NCI-H1105 (cell line): ENCODE measurements around the gene UNC13D.

Source experiments
- DNase-seq: peaks from one replicate; lab custom pipeline; 2025; lab: John Stamatoyannopoulos, UW

The UNC13D gene

GRCh38 chr17:75850928-75851692 is 6.9 kb upstream of the UNC13D start:
- DNase-seq: no peak

- DNase-seq: no peak
Measured at GRCh38 chr17:75849724-75850123, 5.5 kb upstream of the UNC13D start.

DNA sequence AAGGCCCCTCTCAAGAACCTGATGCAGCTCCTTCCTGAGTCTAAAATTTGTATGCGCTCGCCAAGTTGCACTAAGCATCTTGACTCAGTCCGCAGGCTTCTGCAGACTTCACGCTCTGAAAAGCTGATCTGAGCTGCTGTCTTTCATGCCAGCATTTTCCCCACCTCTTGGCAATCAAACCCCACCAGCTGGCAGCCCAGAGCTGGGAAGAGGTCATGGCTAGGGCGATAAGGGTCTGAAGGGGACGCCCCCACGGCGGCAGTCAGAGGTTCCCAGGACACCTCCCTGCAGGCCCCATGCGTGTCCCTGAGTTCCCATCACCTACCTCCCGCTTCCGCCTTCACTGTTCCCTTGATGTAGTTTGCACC is 5.1 kb upstream of the UNC13D start:
- no peak for DNase-seq

GRCh38 chr17:75848523-75849278 is 4.5 kb upstream of the UNC13D start:
- peak; percentile 55 for DNase-seq

- DNase-seq: no peak
Measured at GRCh38 chr17:75847614-75848522, 3.7 kb upstream of the UNC13D start.

DNA sequence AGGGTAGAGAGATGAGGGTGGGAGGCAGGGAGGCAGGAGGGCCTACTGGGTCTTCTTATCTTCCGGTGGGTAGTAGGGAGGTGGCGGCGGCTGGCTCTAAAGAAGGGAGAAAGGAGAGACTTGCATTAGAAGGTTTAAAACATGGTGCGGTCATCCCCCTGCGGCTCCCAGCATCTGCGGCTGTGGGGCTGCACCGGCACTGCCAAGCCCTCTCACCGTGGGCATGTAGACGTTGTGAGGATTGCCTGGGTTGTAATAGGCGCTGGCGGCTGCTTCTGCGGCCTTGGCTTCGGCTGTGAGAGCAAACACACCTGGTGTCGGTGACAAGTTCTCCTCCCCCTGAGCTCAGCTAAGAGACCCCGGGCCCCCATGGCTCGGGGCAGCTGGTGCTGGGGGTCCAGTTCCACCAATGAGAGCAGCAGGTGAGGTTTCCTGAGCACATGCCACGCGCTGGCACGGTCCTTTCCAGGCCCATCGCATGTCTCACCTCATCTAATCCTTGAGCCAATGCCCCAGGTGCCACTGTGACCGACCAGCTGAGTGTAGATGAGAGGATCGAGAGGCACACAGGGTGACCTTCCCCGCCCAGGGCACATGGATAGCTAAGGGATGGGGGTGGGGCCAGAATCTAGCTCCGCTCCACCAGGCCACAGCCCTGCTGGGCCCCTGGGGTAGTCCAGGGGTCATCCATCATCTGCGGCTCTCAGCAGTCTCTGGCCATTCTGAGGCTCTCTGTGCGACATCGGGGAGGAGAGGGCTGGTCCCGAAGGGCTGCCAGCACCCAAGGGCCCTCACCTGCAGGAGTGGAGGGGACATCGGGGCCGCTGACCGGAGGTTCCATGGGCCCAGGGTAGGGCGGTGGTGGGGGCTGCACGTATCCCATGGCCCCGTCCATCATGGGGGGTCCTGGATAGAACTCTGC is 2.7 kb upstream of the UNC13D start:
- no peak for DNase-seq

GRCh38 chr17:75845933-75846691 is 1.9 kb upstream of the UNC13D start:
- no peak for DNase-seq

- DNase-seq: peak; percentile 1
Measured at GRCh38 chr17:75845058-75845711, 981 bp upstream of the UNC13D start.

DNA sequence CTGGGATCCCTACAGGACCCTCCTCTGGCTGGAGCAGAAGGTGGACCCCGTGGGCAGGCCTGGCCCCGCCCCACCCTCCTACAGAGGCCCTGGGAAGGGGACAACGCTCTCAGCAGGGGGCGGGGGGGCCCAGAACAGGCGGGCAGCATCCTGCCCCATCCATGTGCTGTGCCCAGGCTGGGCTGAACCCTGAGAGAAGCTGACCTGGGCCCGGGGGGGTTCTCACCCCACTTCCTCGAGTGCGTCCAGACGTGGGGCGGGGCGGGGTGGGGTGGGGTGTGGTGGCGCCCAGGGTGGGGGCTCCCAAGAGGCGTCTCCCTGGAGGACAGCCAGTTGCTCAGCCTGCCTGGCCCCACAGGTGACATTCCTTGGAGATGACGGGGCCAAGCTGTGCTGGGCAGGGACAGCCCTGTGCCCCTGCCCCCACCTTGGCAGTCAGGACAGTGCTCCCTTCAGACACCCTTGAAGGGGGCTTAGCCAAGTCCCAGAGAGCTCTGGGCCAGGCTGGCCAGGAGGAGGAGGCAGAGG is 390 bp upstream of the UNC13D start:
- DNase-seq: no peak

DNA sequence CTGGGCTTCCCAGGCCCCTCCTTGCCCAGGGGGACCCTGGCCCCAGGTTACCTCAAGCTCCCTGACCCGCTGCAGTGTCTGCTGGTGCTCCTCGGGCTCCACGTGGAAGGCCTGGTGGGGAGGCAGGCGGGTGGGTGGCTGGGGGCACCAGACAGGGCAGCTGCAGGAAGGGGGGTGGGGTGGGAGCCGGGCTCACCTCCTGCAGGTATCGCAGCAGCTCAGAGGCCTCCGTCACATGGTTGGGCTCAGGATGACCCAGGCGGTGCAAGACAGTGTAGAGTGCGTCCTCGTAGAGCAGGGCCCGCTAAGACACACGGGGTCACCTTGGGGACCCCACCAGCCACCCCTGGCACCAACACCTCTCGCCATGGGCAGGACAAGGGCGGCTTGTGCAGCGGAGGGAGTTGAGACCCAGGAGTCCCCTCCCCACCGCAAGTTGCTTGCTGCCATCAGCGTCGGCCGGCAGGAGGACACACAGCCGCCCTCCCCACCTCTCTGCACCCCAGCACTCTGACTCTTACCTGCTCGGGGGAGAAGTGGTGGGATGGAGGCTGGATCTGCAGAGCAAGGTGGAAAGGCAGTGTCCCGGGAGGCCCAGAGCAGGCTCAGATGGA is 1.1 kb downstream of the UNC13D start:
- DNase-seq: no peak

- no peak for DNase-seq
Measured at GRCh38 chr17:75842411-75842810, 1.8 kb downstream of the UNC13D start.

GRCh38 chr17:75840799-75841164 is 3.4 kb downstream of the UNC13D start:
- no peak for DNase-seq

GRCh38 chr17:75839942-75840798 is 4.0 kb downstream of the UNC13D start:
- no peak for DNase-seq

- no peak for DNase-seq
Measured at GRCh38 chr17:75838410-75838809, 5.8 kb downstream of the UNC13D start.

DNA sequence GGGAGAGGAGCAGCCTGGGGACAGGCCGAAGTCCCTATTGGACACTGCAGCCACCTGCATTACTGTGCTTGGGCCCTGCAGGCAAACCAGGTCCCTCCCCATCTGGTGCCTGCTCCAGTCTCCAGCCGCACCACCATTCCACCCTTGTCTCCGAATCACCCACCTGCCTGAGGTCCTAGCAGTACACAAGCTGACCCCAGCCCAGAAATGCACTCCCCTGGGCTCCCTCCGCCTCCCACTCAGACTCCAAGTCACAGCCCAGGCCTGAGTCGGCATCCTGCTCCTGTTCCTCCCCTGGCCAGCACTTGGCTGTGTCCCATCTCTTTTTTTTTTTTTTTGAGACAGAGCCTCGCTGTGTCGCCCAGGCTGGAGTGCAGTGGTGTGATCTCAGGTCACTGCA is 6.3 kb downstream of the UNC13D start:
- DNase-seq: no peak

- no peak for DNase-seq
Measured at GRCh38 chr17:75836605-75837004, 7.6 kb downstream of the UNC13D start.

DNA sequence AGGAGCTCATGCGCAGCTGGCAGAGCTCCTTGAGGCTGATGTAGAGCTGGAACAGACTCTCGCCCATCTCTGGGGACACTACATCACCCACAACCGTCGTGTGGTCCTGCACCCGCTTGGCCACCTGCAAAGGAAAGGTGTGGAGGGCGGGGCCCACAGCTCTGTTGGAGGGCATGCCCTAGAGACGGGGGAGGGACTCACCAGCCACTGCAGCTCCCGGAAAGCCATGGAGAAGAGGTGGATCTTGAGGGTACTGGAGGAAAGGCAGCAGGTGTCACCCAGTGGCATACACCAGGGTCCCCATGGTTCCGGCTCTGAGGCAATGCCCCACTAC is 8.6 kb downstream of the UNC13D start:
- DNase-seq: no peak

DNA sequence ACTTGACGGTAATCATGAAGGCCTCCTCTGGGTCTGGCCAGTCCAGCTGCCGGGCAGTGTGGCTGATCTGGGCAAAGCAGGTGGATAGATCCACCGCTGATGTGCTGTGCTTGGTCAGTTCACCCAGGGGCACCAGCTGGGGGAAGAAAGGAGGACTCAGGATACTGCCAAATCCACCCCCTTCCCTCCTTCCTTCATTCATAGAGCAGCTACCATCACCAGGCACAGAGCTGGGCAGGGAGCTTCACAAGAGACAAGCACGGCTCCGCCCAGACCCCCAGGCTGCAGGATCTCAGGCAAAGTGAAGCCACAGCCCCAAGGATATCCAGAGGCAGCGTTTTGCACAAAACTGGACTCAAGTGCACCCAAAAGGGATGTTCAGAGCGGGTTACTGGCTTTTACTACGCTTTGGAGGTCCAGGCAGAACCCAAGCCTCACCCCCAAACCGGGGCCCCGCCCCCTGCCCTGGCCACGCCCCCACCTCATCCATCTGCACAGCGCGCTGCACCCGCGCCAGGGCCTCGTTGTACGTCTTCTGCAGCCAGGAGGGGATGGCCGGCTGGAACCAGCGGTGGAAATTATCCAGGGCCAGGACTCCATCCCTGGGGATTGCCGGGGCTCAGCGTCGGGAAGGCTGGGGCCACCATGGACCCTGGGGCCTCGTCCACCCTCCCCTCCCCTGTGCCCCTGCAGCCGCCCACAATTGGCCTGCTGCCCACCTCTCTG is 9.1 kb downstream of the UNC13D start:
- DNase-seq: peak; percentile 8
